ENCODE results near the gene ZNF618. TPM values are rescaled to one million over a fixed set of nuclear protein-coding genes. Genes with fewer than 3 reads are reported as not detected.

Gene ZNF618
- total RNA-seq, 1 donor from 2014 or later, result 4.7 TPM

DNA sequence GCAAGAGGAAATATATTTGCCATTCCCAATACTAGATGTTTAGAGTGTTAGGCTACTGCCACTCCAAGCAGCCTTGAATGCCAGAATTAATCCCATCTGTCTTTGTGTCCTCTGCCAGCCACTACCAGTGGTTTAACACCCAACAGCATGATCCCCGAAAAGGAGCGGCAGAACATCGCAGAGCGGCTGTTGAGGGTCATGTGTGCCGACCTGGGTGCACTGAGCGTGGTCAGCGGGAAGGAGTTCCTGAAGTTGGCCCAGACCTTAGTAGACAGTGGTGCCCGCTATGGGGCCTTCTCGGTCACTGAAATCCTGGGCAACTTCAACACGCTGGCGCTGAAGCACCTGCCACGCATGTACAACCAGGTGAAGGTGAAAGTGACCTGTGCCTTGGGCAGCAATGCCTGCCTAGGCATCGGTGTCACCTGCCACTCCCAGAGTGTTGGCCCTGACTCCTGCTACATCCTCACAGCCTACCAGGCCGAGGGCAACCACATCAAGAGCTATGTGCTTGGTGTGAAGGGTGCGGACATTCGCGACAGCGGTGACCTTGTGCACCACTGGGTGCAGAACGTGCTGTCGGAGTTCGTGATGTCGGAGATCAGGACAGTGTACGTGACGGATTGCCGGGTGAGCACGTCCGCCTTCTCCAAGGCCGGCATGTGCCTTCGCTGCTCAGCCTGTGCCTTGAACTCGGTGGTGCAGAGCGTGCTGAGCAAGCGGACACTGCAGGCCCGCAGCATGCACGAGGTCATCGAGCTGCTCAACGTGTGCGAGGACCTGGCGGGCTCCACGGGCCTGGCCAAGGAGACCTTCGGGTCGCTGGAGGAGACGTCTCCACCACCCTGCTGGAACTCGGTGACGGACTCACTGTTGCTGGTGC is 172.7 kb downstream of the ZNF618 start:
- Histone ChIP-seq H3K4me1 (ENCODE audit: control insufficient read depth in 3 of 3, insufficient read depth in 3 of 3, low read length in 3 of 3) (no peaks in the 10 kb centered on the region), H3K36me3 (ENCODE audit: control insufficient read depth in 3 of 3, insufficient read depth in 3 of 3, low read length in 3 of 3) (peaks cover 24 to 41% (median 25%) of the 10 kb centered on the region in 3 donors), H3K9ac (ENCODE audit: low read depth in 1 of 3, low read length in 3 of 3) (no peak overlapping the region), H3K27ac (ENCODE audit: low read depth, low read length) (no peak overlapping the region), H3K4me3 (ENCODE audit: low read length in 3 of 3) (no peak overlapping the region), H3K27me3 (ENCODE audit: control insufficient read depth in 3 of 3, insufficient read depth in 3 of 3, low read length in 3 of 3) (no peaks in the 10 kb centered on the region), H3K9me3 (ENCODE audit: control insufficient read depth in 3 of 3, low read length in 3 of 3) (no peaks in the 10 kb centered on the region)

DNA sequence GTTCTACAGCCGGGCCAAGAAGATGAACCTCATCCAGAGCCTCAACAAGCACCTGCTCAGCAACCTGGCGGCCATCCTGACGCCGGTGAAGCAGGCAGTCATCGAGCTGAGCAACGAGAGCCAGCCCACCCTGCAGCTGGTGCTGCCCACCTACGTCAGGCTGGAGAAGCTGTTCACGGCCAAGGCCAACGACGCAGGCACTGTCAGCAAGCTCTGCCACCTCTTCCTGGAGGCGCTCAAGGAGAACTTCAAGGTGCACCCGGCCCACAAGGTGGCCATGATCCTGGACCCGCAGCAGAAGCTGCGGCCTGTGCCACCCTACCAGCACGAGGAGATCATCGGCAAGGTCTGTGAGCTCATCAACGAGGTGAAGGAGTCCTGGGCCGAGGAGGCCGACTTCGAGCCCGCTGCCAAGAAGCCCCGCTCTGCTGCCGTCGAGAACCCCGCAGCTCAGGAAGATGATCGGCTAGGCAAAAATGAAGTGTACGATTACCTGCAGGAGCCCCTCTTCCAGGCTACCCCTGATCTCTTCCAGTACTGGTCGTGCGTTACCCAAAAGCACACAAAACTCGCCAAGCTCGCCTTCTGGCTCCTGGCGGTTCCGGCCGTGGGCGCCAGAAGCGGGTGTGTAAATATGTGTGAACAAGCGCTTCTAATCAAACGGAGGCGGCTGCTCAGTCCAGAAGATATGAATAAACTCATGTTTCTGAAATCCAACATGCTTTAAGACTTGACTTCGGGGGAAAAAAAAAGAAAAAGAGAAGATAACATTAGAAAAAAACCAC is 173.5 kb downstream of the ZNF618 start:
- no peak overlapping the region for H3K9ac ChIP-seq (ENCODE audit: low read depth in 1 of 3, low read length in 3 of 3)
- H3K9me3 ChIP-seq (ENCODE audit: control insufficient read depth in 3 of 3, low read length in 3 of 3), result no peaks in the 10 kb centered on the region
- H3K4me1 ChIP-seq (ENCODE audit: control insufficient read depth in 3 of 3, insufficient read depth in 3 of 3, low read length in 3 of 3), result no peaks in the 10 kb centered on the region
- H3K36me3 ChIP-seq (ENCODE audit: control insufficient read depth in 3 of 3, insufficient read depth in 3 of 3, low read length in 3 of 3), result peaks cover 25 to 41% (median 25%) of the 10 kb centered on the region in 3 donors
- no peaks in the 10 kb centered on the region for H3K27me3 ChIP-seq (ENCODE audit: control insufficient read depth in 3 of 3, insufficient read depth in 3 of 3, low read length in 3 of 3)
- no peak overlapping the region for H3K27ac ChIP-seq (ENCODE audit: low read depth, low read length)
- H3K4me3 ChIP-seq (ENCODE audit: low read length in 3 of 3), result no peak overlapping the region

DNA sequence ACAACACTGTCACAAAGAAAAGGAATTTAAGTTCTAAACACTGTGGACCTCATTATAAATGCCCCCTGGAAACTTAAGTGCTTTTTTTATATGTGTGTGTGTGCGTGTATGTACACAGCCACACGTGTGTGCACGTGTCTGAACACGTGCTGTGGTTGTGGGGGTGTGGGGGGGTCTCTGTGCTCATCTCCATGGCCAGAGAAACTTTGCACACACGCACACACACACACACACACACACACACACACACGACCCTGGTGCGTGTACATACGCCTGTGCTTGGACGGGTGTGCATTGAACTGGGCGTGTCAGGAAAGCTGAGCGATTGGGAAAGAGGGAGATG is 174.1 kb downstream of the ZNF618 start:
- H3K36me3 ChIP-seq (ENCODE audit: control insufficient read depth in 3 of 3, insufficient read depth in 3 of 3, low read length in 3 of 3), result peaks cover 25 to 41% (median 25%) of the 10 kb centered on the region in 3 donors

DNA sequence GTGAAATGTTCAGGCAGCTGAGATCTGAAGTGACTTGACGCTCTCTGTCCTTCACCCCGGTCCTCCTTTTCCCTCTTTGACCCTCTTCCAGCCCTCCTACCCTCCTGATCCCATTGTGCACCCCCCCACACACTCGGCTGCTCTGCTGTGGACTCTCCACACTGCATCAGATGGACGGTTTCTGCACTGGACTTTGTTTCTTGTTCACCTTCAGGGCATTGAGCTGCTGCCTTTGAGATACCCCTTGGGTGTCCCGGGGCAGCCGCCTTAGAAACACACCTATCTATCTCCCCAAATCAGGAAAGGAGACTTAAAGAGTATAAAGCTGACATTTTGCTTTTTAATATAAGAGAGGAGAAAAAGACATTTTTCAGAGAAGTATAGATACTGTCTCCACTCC is 174.5 kb downstream of the ZNF618 start:
- H3K4me3 ChIP-seq (ENCODE audit: low read length in 3 of 3), result no peak overlapping the region
- H3K9me3 ChIP-seq (ENCODE audit: control insufficient read depth in 3 of 3, low read length in 3 of 3), result no peaks in the 10 kb centered on the region
- H3K27me3 ChIP-seq (ENCODE audit: control insufficient read depth in 3 of 3, insufficient read depth in 3 of 3, low read length in 3 of 3), result no peaks in the 10 kb centered on the region
- peaks cover 25 to 41% (median 25%) of the 10 kb centered on the region in 3 donors for H3K36me3 ChIP-seq (ENCODE audit: control insufficient read depth in 3 of 3, insufficient read depth in 3 of 3, low read length in 3 of 3)
- H3K9ac ChIP-seq (ENCODE audit: low read depth in 1 of 3, low read length in 3 of 3), result no peak overlapping the region
- no peaks in the 10 kb centered on the region for H3K4me1 ChIP-seq (ENCODE audit: control insufficient read depth in 3 of 3, insufficient read depth in 3 of 3, low read length in 3 of 3)
- H3K27ac ChIP-seq (ENCODE audit: low read depth, low read length), result no peak overlapping the region

More for the DNA sequence above, 174.1 kb downstream of the ZNF618 start:
- Histone ChIP-seq H3K27me3 (ENCODE audit: control insufficient read depth in 3 of 3, insufficient read depth in 3 of 3, low read length in 3 of 3) (no peaks in the 10 kb centered on the region), H3K9ac (ENCODE audit: low read depth in 1 of 3, low read length in 3 of 3) (no peak overlapping the region), H3K27ac (ENCODE audit: low read depth, low read length) (no peak overlapping the region), H3K4me3 (ENCODE audit: low read length in 3 of 3) (no peak overlapping the region), H3K4me1 (ENCODE audit: control insufficient read depth in 3 of 3, insufficient read depth in 3 of 3, low read length in 3 of 3) (no peaks in the 10 kb centered on the region), H3K9me3 (ENCODE audit: control insufficient read depth in 3 of 3, low read length in 3 of 3) (no peaks in the 10 kb centered on the region)

DNA sequence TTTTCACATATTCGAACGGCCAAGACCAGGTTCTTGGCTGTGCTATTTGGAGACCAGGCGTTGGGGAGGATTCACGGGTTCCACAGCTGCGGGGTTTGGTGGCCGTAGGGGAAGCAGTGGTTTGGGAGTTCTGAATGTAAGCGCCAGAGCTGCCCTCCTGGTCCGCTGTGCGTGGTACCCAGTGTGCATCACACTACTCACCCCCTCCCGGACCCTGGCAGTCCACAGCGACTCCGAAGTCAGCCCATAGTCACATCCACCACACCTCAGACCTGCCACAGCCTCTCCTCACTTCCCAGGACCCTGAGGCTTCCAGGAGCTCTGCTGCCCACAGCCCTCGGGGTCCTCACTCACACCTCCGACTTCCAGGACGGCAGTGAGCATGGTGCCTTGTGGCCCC is 175.2 kb downstream of the ZNF618 start:
- H3K36me3 ChIP-seq (ENCODE audit: control insufficient read depth in 3 of 3, insufficient read depth in 3 of 3, low read length in 3 of 3), result peaks cover 25 to 41% (median 25%) of the 10 kb centered on the region in 3 donors
- no peaks in the 10 kb centered on the region for H3K4me1 ChIP-seq (ENCODE audit: control insufficient read depth in 3 of 3, insufficient read depth in 3 of 3, low read length in 3 of 3)
- no peak overlapping the region for H3K4me3 ChIP-seq (ENCODE audit: low read length in 3 of 3)
- H3K27ac ChIP-seq (ENCODE audit: low read depth, low read length), result no peak overlapping the region
- H3K27me3 ChIP-seq (ENCODE audit: control insufficient read depth in 3 of 3, insufficient read depth in 3 of 3, low read length in 3 of 3), result no peaks in the 10 kb centered on the region
- H3K9ac ChIP-seq (ENCODE audit: low read depth in 1 of 3, low read length in 3 of 3), result no peak overlapping the region
- H3K9me3 ChIP-seq (ENCODE audit: control insufficient read depth in 3 of 3, low read length in 3 of 3), result no peaks in the 10 kb centered on the region

DNA sequence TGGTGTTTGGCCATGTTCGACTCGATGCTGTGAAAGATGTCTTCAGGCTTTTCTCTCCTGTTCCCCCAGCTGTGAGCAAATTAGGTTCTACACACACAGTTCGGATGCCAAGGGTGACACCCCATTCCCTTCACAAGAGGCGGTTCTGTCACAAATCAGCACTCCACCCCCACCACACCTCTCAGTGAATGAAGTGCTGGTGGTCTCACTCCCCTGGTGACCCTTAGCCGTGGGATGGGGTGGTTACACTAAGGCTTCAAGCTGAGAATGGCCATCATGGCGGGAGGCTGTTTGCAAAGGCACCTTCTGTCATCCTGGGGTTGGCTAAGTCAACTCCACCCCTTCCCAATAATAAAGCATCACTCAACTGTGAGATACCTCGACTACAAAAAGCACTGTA is 175.6 kb downstream of the ZNF618 start:
- Histone ChIP-seq H3K9me3 (ENCODE audit: control insufficient read depth in 3 of 3, low read length in 3 of 3) (no peaks in the 10 kb centered on the region), H3K4me1 (ENCODE audit: control insufficient read depth in 3 of 3, insufficient read depth in 3 of 3, low read length in 3 of 3) (no peaks in the 10 kb centered on the region), H3K27me3 (ENCODE audit: control insufficient read depth in 3 of 3, insufficient read depth in 3 of 3, low read length in 3 of 3) (no peaks in the 10 kb centered on the region), H3K4me3 (ENCODE audit: low read length in 3 of 3) (no peak overlapping the region), H3K36me3 (ENCODE audit: control insufficient read depth in 3 of 3, insufficient read depth in 3 of 3, low read length in 3 of 3) (peaks cover 25 to 43% (median 25%) of the 10 kb centered on the region in 3 donors), H3K9ac (ENCODE audit: low read depth in 1 of 3, low read length in 3 of 3) (no peak overlapping the region), H3K27ac (ENCODE audit: low read depth, low read length) (no peak overlapping the region)

DNA sequence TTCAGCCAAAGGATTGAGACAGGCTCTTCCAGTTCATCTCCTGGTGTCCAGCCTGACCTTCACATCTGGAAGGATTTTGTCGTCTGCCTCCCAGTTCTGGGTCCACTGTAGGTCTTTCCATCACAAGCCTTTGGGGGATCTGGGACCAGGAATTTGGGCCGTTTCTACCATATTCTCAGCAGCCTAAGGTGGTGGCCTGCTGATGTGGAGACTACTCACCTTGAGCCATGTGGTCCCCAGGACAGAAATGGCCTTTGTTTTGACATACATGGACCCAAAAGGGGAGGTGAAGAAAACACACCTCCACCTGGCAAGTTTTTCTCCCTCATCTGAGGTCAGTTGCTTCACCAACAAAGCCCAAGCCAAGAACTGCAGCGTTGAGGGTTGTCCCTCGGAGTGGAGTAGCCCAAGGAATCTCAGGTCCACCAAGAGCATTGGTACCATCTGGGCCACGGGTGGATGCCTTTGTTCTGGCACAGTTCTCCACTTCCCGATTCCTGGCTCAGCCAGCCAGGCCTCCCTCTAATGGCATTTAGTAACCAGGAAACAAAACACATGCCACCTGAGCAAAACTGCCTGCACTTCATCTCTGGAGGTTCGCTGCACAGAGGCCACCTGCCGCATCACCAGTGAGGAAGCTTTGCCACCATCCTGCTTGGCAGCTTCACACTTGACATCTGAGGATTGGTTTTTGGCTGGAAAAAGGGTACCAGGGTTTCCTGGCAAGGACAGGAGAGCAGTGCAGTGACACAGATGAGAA is 177.3 kb downstream of the ZNF618 start:
- no peaks in the 10 kb centered on the region for H3K27me3 ChIP-seq (ENCODE audit: control insufficient read depth in 3 of 3, insufficient read depth in 3 of 3, low read length in 3 of 3)
- H3K9me3 ChIP-seq (ENCODE audit: control insufficient read depth in 3 of 3, low read length in 3 of 3), result no peaks in the 10 kb centered on the region
- H3K9ac ChIP-seq (ENCODE audit: low read depth in 1 of 3, low read length in 3 of 3), result no peak overlapping the region
- H3K4me1 ChIP-seq (ENCODE audit: control insufficient read depth in 3 of 3, insufficient read depth in 3 of 3, low read length in 3 of 3), result no peaks in the 10 kb centered on the region
- H3K27ac ChIP-seq (ENCODE audit: low read depth, low read length), result no peak overlapping the region
- H3K36me3 ChIP-seq (ENCODE audit: control insufficient read depth in 3 of 3, insufficient read depth in 3 of 3, low read length in 3 of 3), result peaks cover 15 to 39% (median 24%) of the 10 kb centered on the region in 3 donors
- no peak overlapping the region for H3K4me3 ChIP-seq (ENCODE audit: low read length in 3 of 3)

DNA sequence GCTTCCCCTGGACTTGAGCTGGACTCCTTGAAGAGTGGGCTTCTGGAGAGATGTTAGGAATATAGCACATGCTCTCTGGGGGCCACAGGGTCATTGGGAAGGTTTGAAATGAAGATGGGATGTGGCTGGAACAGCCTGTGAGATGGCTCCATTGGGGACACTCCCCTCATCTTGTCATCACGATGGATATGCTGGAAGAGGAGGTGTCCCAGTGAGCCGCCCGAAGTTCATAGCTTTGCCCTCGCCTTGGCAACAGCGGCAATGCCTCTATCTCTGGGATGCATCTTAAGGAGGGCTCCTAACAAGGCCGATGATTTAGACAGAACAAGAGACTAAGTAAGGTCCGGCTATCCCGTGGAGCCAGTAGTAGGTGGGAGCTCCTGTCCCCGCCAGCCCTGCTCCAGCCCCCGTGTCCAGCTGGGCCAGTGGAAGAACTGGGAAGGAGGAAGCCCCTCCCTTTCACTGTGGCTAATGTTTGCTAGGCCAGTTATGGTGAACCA is 178.1 kb downstream of the ZNF618 start:
- H3K27me3 ChIP-seq (ENCODE audit: control insufficient read depth in 3 of 3, insufficient read depth in 3 of 3, low read length in 3 of 3), result no peaks in the 10 kb centered on the region
- H3K9ac ChIP-seq (ENCODE audit: low read depth in 1 of 3, low read length in 3 of 3), result no peak overlapping the region
- no peak overlapping the region for H3K27ac ChIP-seq (ENCODE audit: low read depth, low read length)
- no peak overlapping the region for H3K4me3 ChIP-seq (ENCODE audit: low read length in 3 of 3)
- peaks cover 7 to 31% (median 16%) of the 10 kb centered on the region in 3 donors for H3K36me3 ChIP-seq (ENCODE audit: control insufficient read depth in 3 of 3, insufficient read depth in 3 of 3, low read length in 3 of 3)
- H3K9me3 ChIP-seq (ENCODE audit: control insufficient read depth in 3 of 3, low read length in 3 of 3), result no peaks in the 10 kb centered on the region
- H3K4me1 ChIP-seq (ENCODE audit: control insufficient read depth in 3 of 3, insufficient read depth in 3 of 3, low read length in 3 of 3), result peaks cover 3 to 6% (median 5%) of the 10 kb centered on the region in 3 donors

DNA sequence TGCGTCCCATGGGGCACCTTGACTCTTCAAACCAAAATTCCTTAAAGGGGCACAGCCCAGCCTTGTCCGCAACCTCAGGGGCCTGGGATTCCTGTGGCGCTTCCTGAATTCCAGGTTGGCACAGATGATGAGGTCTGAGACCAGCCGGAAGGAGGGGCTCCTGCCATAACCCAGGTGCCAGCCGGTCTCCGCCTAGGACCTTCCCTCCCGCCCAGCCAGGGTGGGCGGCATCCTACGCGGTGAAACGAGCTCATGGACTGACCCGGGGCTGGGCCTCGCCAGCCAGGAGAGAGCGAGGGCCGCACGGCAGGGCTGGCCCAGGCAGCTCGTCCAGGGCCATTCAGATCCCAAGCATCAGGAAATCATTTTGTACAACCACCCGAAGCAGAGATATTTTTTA is 179.0 kb downstream of the ZNF618 start:
- Histone ChIP-seq H3K9ac (ENCODE audit: low read depth in 1 of 3, low read length in 3 of 3) (no peak overlapping the region), H3K27ac (ENCODE audit: low read depth, low read length) (no peak overlapping the region), H3K27me3 (ENCODE audit: control insufficient read depth in 3 of 3, insufficient read depth in 3 of 3, low read length in 3 of 3) (no peaks in the 10 kb centered on the region), H3K4me1 (ENCODE audit: control insufficient read depth in 3 of 3, insufficient read depth in 3 of 3, low read length in 3 of 3) (peaks cover 8 to 14% (median 10%) of the 10 kb centered on the region in 3 donors), H3K9me3 (ENCODE audit: control insufficient read depth in 3 of 3, low read length in 3 of 3) (no peaks in the 10 kb centered on the region), H3K36me3 (ENCODE audit: control insufficient read depth in 3 of 3, insufficient read depth in 3 of 3, low read length in 3 of 3) (peaks cover 5 to 23% (median 9%) of the 10 kb centered on the region in 3 donors), H3K4me3 (ENCODE audit: low read length in 3 of 3) (no peak overlapping the region)

Data from skeletal muscle tissue (tissue), 4 donors.